Lung (tissue), 16 donors: ENCODE data around the gene ZFYVE9. TPM values are rescaled to one million over a fixed set of nuclear protein-coding genes. Genes with fewer than 3 reads are reported as not detected.
"Not testable (repeated sequence)": the region's sequence is repeated elsewhere in the genome, so short reads cannot be mapped to it uniquely, and the experiment has no call there.

Source experiments
- ATAC-seq: fragments of 200-7000 bp; cut with Tn5 transposase; one replicate; pipeline ENCODE4 v1.9.1; 2020; ENCODE audit warnings: moderate number of reproducible peaks; ENCODE audit not compliant: insufficient read depth, low FRiP score
- DNase-seq, 3 donors: peaks; one replicate each; pipeline ENCODE4 v3.0.0-alpha.2; 2013 to 2017
- H3K27ac ChIP-seq, 2 donors: one replicate each; pipeline ENCODE4 v1.5.1; 2013; ENCODE audit warnings: mild to moderate bottlenecking in 2 of 2, moderate library complexity in 2 of 2, control low read depth in 1 of 2, inconsistent platforms in 1 of 2, low read depth in 1 of 2, low read length in 1 of 2
- H3K27me3 ChIP-seq, 3 donors: one replicate each; pipeline ENCODE4 v1.5.1; 2013; ENCODE audit warnings: low read length in 2 of 3; ENCODE audit not compliant: control insufficient read depth in 3 of 3, insufficient read depth in 3 of 3
- H3K36me3 ChIP-seq, 4 donors: one replicate each; pipeline ENCODE4 v1.5.1; 2013; ENCODE audit warnings: low read length in 4 of 4, mild to moderate bottlenecking in 1 of 4, moderate library complexity in 1 of 4; ENCODE audit not compliant: control insufficient read depth in 4 of 4, insufficient read depth in 4 of 4
- H3K4me1 ChIP-seq, 5 donors: one replicate each; pipeline ENCODE4 v1.5.1; 2013; ENCODE audit warnings: low read length in 5 of 5, mild to moderate bottlenecking in 2 of 5, moderate library complexity in 1 of 5; ENCODE audit not compliant: control insufficient read depth in 5 of 5, insufficient read depth in 5 of 5
- H3K4me3 ChIP-seq: one replicate; pipeline ENCODE4 v1.5.1; 2013; ENCODE audit warnings: mild to moderate bottlenecking, control low read depth, moderate library complexity
- H3K9ac ChIP-seq, 2 donors: one replicate each; pipeline ENCODE4 v1.5.1; 2013; ENCODE audit warnings: low read length in 2 of 2, control low read depth in 1 of 2; ENCODE audit not compliant: insufficient read depth in 1 of 2
- H3K9me3 ChIP-seq, 4 donors: one replicate each; pipeline ENCODE4 v1.5.1; 2013; ENCODE audit warnings: low read length in 3 of 4, mild to moderate bottlenecking in 1 of 4, moderate library complexity in 1 of 4; ENCODE audit not compliant: control insufficient read depth in 4 of 4, insufficient read depth in 3 of 4
- CTCF ChIP-seq: IDR thresholded peaks from 2 replicates; pipeline ENCODE4 v1.5.1; 2012; ENCODE audit warnings: mild to moderate bottlenecking; ENCODE audit errors: control extremely low read depth, extremely low read depth
- WGBS, 2 donors: extraction: QIAGEN DNeasy Blood & Tissue Kit; methylation state at CpG; one replicate each; pipeline ENCODE4 v1.1.7; 2013; 5-methylcytosine and 5-hydroxymethylcytosine counted together
- long read RNA-seq, 5 donors: transcript quantifications; one replicate each; lab custom pipeline, GENCODE V29; 2026
- polyA plus RNA-seq, 2 donors: library from polyadenylated mRNA; stranded (reverse); fragments of 200-250 nt; gene quantifications; one replicate each; pipeline ENCODE4 v1.2.1, GENCODE V29; 2013
- total RNA-seq, 2 donors: library from RNA; depleted of rRNA in 1 of 2; stranded (reverse); fragments of >200 nt in 1 of 2; gene quantifications; one replicate each; pipeline ENCODE4 v1.2.1, GENCODE V29; 2014 to 2021
- donor health status: control.
- donor health status: control.
- donor health status: Bipolar disorder and iron deficiency.
- donor health status: healthy.
- donor health status: DM: yes; HTN: yes; CAD: no.

Gene ZFYVE9
- total RNA-seq (10 to 100 TPM; 13.8 to 51.5 TPM), polyA plus RNA-seq (1 to 10 TPM; 3.3 to 6.0 TPM)
- long read RNA-seq, donor 1 = 0 reads
- long read RNA-seq, donor 2, partial matches to known transcripts = 11 of 11 reads
- long read RNA-seq, donor 2, other reads (novel, unspliced or antisense) = 0 of 11 reads
- long read RNA-seq, donor 3, full-length matches to known transcripts = 2 of 7 reads
- long read RNA-seq, donor 3, partial matches to known transcripts = 5 of 7 reads
- long read RNA-seq, donor 3, other reads (novel, unspliced or antisense) = 0 of 7 reads
- long read RNA-seq, donor 4 = 0 reads
- long read RNA-seq, donor 5, full-length matches to known transcripts = 1 of 7 reads
- long read RNA-seq, donor 5, partial matches to known transcripts = 6 of 7 reads
- long read RNA-seq, donor 5, other reads (novel, unspliced or antisense) = 0 of 7 reads

- ATAC-seq (peak; percentile 91), DNase-seq (peak; percentile 87 to 93 (median 90))
- H3K9ac ChIP-seq = peak within 1 kb of the TSS; percentile 91
- TF ChIP-seq CTCF = peak; percentile 78
- 1 to 2% methylated on average over 36 to 72 of the region's 72 CpGs for WGBS, 2 donors
- H3K4me1 ChIP-seq = peaks cover 0 to 16% (median 3%) of the 10 kb centered on the region in 5 donors
- H3K9me3 ChIP-seq = no peaks in the 10 kb centered on the region
- H3K27ac ChIP-seq = peak within 1 kb of the TSS; percentile 93 to 98
- H3K36me3 ChIP-seq = no peaks in the 10 kb centered on the region
- no peaks in the 10 kb centered on the region for H3K27me3 ChIP-seq
- peak within 1 kb of the TSS; percentile 80 for H3K4me3 ChIP-seq
Measured at GRCh38 chr1:52141513-52142219, at the start of gene ZFYVE9. ZFYVE9 (plus strand) TSS chr1:52142089; CDS start chr1:52233207, 91,118 bp downstream.

- not testable (repeated sequence) for H3K27ac ChIP-seq
- WGBS, 2 donors = 92% methylated on average over 7 of the region's 7 CpGs
Measured at GRCh38 chr1:52094300-52094699, 47.6 kb upstream of the ZFYVE9 start.

GRCh38 chr1:52096216-52096615 is 45.7 kb upstream of the ZFYVE9 start:
- WGBS, 2 donors = 61 to 69% methylated on average over 8 of the region's 8 CpGs
- no peak overlapping the region for H3K27ac ChIP-seq
- DNase-seq (no peak), ATAC-seq (no peak)
- no peak overlapping the region for H3K9ac ChIP-seq
- no peaks in the 10 kb centered on the region for H3K27me3 ChIP-seq
- no peaks in the 10 kb centered on the region for H3K9me3 ChIP-seq
- no peaks in the 10 kb centered on the region for H3K4me1 ChIP-seq
- TF ChIP-seq CTCF = no peak
- H3K36me3 ChIP-seq = peaks cover 0 to 4% (median 2%) of the 10 kb centered on the region in 4 donors
- no peak overlapping the region for H3K4me3 ChIP-seq

More at GRCh38 chr1:52094300-52094699, 47.6 kb upstream of the ZFYVE9 start:
- not testable (repeated sequence) for H3K4me3 ChIP-seq, DNase-seq, H3K27me3 ChIP-seq, H3K9ac ChIP-seq, H3K9me3 ChIP-seq, ATAC-seq, H3K4me1 ChIP-seq
- peaks cover 2 to 13% (median 7%) of the 10 kb centered on the region in 4 donors for H3K36me3 ChIP-seq
